SU-DHL-6 (cell line): ENCODE data around the gene ANKRD13B.

Experiments
- EZH2phosphoT487 ChIP-seq: fragments of 200-600 bp; sonication (generic), shearing (Covaris generic); conservative IDR thresholded peaks from 2 replicates; pipeline ENCODE4 v1.6.1; 2018; ENCODE audit warnings: mild to moderate bottlenecking, antibody characterized with exemption, low read length, moderate library complexity, mixed read lengths
- TF ChIP-seq, protein P1 (sequence below): fragments of 200-600 bp; sonication (generic); IDR thresholded peaks from one replicate; pipeline ENCODE4 v1.5.1; 2017; ENCODE audit warnings: antibody characterized with exemption, mild to moderate bottlenecking, low read length, moderate library complexity; ENCODE audit not compliant: insufficient read depth, poor library complexity, severe bottlenecking

DNA sequence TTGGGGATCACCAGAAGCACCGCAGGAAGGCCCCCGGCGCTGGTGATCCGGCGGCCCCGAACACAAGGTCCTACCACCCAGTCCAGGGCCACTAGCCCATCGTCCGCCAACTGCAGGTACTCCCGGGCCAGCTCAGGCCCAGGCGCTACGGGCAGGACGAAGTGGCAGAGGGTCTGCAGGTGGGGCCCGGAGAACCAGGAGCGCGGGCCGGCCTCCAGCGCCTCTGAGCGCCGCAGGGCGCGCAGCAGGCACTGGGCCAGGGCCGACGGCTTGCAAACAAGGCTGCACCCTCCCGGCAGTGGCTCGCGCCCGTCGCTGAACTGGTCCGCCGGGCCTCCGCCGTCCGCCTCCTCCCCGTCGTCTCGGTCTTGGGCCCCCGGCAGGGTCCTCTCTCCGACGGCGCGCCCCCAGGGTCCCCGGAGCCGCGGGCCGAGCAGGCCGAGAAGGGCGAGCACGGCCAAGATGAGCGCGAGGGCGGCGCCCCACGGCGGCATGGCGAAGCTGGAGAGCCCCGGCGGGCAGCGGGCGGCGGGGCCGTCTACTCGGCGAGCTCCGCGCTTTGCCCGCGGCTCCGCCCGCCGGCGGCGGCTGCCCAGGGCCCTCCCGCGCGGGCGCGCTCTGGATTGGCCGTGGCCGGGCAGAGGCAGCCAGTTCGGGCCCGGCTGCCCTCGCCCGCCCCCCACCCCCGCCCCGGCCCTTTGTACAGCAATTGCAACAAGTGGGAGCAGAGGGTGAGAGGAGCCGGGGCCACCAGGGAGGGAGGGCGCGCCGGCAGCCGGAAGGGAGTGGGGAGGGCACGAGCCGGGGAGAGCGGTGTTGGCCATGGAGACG, 26.2 kb upstream of the ANKRD13B start, which contains the start of gene ABHD15:
- TF ChIP-seq, protein P1, sequence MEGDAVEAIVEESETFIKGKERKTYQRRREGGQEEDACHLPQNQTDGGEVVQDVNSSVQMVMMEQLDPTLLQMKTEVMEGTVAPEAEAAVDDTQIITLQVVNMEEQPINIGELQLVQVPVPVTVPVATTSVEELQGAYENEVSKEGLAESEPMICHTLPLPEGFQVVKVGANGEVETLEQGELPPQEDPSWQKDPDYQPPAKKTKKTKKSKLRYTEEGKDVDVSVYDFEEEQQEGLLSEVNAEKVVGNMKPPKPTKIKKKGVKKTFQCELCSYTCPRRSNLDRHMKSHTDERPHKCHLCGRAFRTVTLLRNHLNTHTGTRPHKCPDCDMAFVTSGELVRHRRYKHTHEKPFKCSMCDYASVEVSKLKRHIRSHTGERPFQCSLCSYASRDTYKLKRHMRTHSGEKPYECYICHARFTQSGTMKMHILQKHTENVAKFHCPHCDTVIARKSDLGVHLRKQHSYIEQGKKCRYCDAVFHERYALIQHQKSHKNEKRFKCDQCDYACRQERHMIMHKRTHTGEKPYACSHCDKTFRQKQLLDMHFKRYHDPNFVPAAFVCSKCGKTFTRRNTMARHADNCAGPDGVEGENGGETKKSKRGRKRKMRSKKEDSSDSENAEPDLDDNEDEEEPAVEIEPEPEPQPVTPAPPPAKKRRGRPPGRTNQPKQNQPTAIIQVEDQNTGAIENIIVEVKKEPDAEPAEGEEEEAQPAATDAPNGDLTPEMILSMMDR: no peak
- no peak for TF ChIP-seq EZH2phosphoT487
